Measurements from ENCODE around the gene ATF7. TPM values are rescaled to one million over a fixed set of nuclear protein-coding genes. Genes with fewer than 3 reads are reported as not detected.

The ATF7 gene
- total and polyA plus RNA-seq, 2 donors (not counting 3 experiments of a cell fraction or from before 2014, with no cell fraction given), result 36.0 to 68.5 TPM

DNA sequence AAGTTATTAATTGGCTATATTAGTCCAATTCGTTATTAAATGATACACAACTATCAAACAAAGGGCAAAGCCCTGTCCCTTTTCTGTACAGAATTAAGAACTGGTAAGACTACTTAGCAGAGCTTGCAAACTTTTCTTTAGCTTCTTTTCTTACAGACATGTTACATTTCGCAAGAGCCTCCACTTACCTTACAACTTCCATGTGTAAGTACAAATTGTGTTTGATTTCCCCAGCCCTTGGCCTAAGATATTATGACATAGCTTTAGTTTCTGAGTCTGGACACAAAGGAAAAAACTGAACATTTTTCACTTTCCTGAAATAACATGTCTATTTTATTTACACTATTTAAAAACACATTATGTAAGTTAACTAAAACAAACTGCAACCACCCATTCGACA is 1.7 kb downstream of the ATF7 start:
- Histone ChIP-seq H3K79me2 (ENCODE audit: control insufficient read depth, insufficient read depth, low read length) (peaks cover 59% of the 10 kb centered on the region), H3K4me3 (replicated peaks in 1 of 3; ENCODE audit: insufficient read depth in 1 of 3, low read depth in 1 of 3, low read length in 3 of 3) (peak overlapping the region; percentile 61 to 97 (median 87)), H3K27me3 (ENCODE audit: control insufficient read depth in 2 of 2, insufficient read depth in 2 of 2, low read length in 2 of 2) (no peaks in the 10 kb centered on the region), H2AFZ (ENCODE audit: low read depth, low read length) (no peak overlapping the region), H3K4me2 (ENCODE audit: insufficient read depth, low read length) (peak overlapping the region; percentile 100), H3K4me1 (ENCODE audit: control insufficient read depth, extremely low read depth, insufficient read depth, low read length) (peaks cover 29% of the 10 kb centered on the region), H3K9me1 (replicated peaks; ENCODE audit: control insufficient read depth, extremely low read depth, insufficient read depth, low read length) (no peaks in the 10 kb centered on the region), H4K20me1 (replicated peaks; ENCODE audit: control insufficient read depth, extremely low read depth, insufficient read depth, low read length) (no peaks in the 10 kb centered on the region), H3K9me3 (replicated peaks; ENCODE audit: control insufficient read depth, insufficient read depth, low read length) (no peaks in the 10 kb centered on the region), H3K27ac (ENCODE audit: insufficient read depth, low read depth, low read length) (peak overlapping the region; percentile 86), H3K36me3 (ENCODE audit: control insufficient read depth in 2 of 2, extremely low read depth in 1 of 2, insufficient read depth in 2 of 2, low read length in 2 of 2) (no peaks in the 10 kb centered on the region), H3K9ac (replicated peaks; ENCODE audit: extremely low read depth, insufficient read depth, low read length) (peak overlapping the region; percentile 95)
- intact Hi-C loops (cut with micrococcal nuclease), result loop anchor here (2.0 kb wide), 1 partner anchor 28 kb away; no protein-coding TSS in a partner anchor
- DNase-seq (ENCODE audit: low read depth, low spot score), result no peak
- CTCF ChIA-PET, result interaction anchor here (1.1 to 3.9 kb wide), 7 partner anchors 10 to 81 kb away, joined by 3 to 28 read pairs (median 6); partner anchors contain the start of gene ATP5MC2
- no peak for FAIRE-seq
- BruUV-seq (replicated peaks), result no TSS peak
- POLR2A ChIA-PET, result interaction anchor here (0.6 to 0.8 kb wide), 2 partner anchors 36 to 93 kb away, joined by 3 to 4 read pairs; no protein-coding TSS in a partner anchor
- dilution Hi-C loops (cut with MboI; ENCODE audit: extremely low pct_ligation_motif_present, low sequenced_read_pairs), result no loop called here
- TF ChIP-seq, protein P1, sequence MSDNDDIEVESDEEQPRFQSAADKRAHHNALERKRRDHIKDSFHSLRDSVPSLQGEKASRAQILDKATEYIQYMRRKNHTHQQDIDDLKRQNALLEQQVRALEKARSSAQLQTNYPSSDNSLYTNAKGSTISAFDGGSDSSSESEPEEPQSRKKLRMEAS (IDR thresholded peaks at IDR 0.05; ENCODE audit: insufficient read depth, insufficient read length), result no peak

DNA sequence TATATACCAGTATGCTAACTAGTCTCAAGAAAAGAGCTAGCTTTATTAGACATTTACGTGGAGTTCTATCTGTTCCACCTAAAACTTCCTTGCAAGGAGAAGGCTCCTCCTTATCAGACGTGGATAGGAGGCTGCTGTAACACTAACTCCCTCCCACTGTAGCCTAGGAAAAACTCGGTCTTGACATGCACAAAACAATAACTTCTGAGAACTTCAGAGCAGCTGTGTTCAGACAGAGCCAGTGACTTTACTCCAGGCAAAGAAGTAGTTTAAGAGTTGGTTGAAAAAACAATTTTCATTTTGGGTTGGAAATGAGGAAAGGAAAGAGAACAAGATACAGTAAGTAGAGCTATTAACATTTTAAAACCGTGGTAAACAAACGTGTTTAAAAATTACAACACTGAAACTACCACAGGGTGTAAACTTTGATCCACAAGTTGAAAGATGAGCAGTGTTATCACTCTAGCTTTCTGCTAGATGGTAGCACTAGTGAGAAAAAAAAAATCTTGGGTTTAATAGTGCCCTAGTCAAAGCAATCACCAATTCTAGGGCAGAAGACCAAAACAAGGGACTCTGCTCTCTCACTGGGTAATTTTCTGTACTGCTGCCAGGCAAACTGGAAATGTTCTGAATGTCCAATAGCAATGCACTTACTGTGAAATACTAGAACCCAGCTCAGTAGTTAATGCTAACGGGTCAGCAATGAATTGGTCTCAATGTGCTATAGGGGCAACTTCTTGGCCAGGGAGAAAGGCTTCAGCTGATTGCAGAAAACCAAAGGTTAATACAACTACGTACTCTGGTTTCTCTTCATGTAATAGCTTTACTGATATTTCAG is 2.4 kb downstream of the ATF7 start:
- H3K4me1 ChIP-seq (ENCODE audit: control insufficient read depth, extremely low read depth, insufficient read depth, low read length), result peaks cover 34% of the 10 kb centered on the region
- H2AFZ ChIP-seq (ENCODE audit: low read depth, low read length), result no peak overlapping the region
- TSS peak; percentile 61 for BruUV-seq (replicated peaks)
- no peaks in the 10 kb centered on the region for H3K27me3 ChIP-seq (ENCODE audit: control insufficient read depth in 2 of 2, insufficient read depth in 2 of 2, low read length in 2 of 2)
- dilution Hi-C loops (cut with MboI; ENCODE audit: extremely low pct_ligation_motif_present, low sequenced_read_pairs) (no loop called here), intact Hi-C loops (cut with micrococcal nuclease) (loop anchor here (2.0 kb wide), 1 partner anchor 27 kb away; no protein-coding TSS in a partner anchor)
- ChIA-PET CTCF (interaction anchor here (0.7 to 3.9 kb wide), 11 partner anchors 10 to 129 kb away, joined by 3 to 28 read pairs (median 5); partner anchors contain the start of gene ATP5MC2), POLR2A (interaction anchor here (0.6 to 0.8 kb wide), 5 partner anchors 11 to 92 kb away, joined by 3 to 4 read pairs (median 3); no protein-coding TSS in a partner anchor)
- H3K9me1 ChIP-seq (replicated peaks; ENCODE audit: control insufficient read depth, extremely low read depth, insufficient read depth, low read length), result no peaks in the 10 kb centered on the region
- peak; percentile 82 for DNase-seq (ENCODE audit: low read depth, low spot score)
- no peaks in the 10 kb centered on the region for H4K20me1 ChIP-seq (replicated peaks; ENCODE audit: control insufficient read depth, extremely low read depth, insufficient read depth, low read length)
- H3K9me3 ChIP-seq (replicated peaks; ENCODE audit: control insufficient read depth, insufficient read depth, low read length), result no peaks in the 10 kb centered on the region
- FAIRE-seq, result peak; percentile 15
- H3K4me2 ChIP-seq (ENCODE audit: insufficient read depth, low read length), result peak overlapping the region; percentile 100
- H3K27ac ChIP-seq (ENCODE audit: insufficient read depth, low read depth, low read length), result no peak overlapping the region
- peak overlapping the region; percentile 95 for H3K9ac ChIP-seq (replicated peaks; ENCODE audit: extremely low read depth, insufficient read depth, low read length)
- no peak for TF ChIP-seq GATA2 (IDR thresholded peaks at IDR 0.05; ENCODE audit: insufficient read depth, insufficient read length, low read depth, low read length)
- no peak for TF ChIP-seq MYC (IDR thresholded peaks at IDR 0.05; ENCODE audit: low read depth, low read length)
- TF ChIP-seq POLR2A (IDR thresholded peaks at IDR 0.05; ENCODE audit: low read depth, low read length), result peak; percentile 44
- H3K79me2 ChIP-seq (ENCODE audit: control insufficient read depth, insufficient read depth, low read length), result peaks cover 66% of the 10 kb centered on the region
- peak overlapping the region; percentile 61 to 97 (median 87) for H3K4me3 ChIP-seq (replicated peaks in 1 of 3; ENCODE audit: insufficient read depth in 1 of 3, low read depth in 1 of 3, low read length in 3 of 3)
- H3K36me3 ChIP-seq (ENCODE audit: control insufficient read depth in 2 of 2, extremely low read depth in 1 of 2, insufficient read depth in 2 of 2, low read length in 2 of 2), result no peaks in the 10 kb centered on the region
